Thoracic aorta (tissue), 2 donors: Measurements from ENCODE around the gene BCAN. TPM values are rescaled to one million over a fixed set of nuclear protein-coding genes. Genes with fewer than 3 reads are reported as not detected.

ENCODE experiments used
- ATAC-seq: fragments of 150-250 bp; one replicate; pipeline ENCODE4 v1.8.0; 2017; ENCODE audit warnings: low read depth; ENCODE audit not compliant: insufficient number of reproducible peaks, low FRiP score
- DNase-seq: peaks from one replicate; pipeline ENCODE4 v3.0.0-alpha.2; 2020; ENCODE audit warnings: low spot score
- H3K27ac ChIP-seq, 2 donors: fragments of 200-600 bp; sonication (generic); 1 replicate in 1 of 2; 2 replicates in 1 of 2; pipeline ENCODE4 v1.5.1; 2016; ENCODE audit warnings: mild to moderate bottlenecking in 2 of 2, moderate library complexity in 2 of 2
- H3K27me3 ChIP-seq: fragments of 200-600 bp; sonication (generic); replicated peaks from 2 replicates; pipeline ENCODE4 v1.6.0; 2016; ENCODE audit warnings: mild to moderate bottlenecking; ENCODE audit not compliant: insufficient read depth
- H3K36me3 ChIP-seq: fragments of 200-600 bp; sonication (generic); one replicate; pipeline ENCODE4 v1.5.1; 2016
- H3K4me1 ChIP-seq, 2 donors: fragments of 200-600 bp; sonication (generic); 1 replicate in 1 of 2; 2 replicates in 1 of 2; pipeline versions ENCODE4 v1.5.1 to v1.6.0; 2016; ENCODE audit warnings: low read depth in 2 of 2, mild to moderate bottlenecking in 1 of 2; ENCODE audit not compliant: control insufficient read depth in 1 of 2
- H3K4me3 ChIP-seq: fragments of 200-600 bp; sonication (generic); 2 replicates; pipeline ENCODE4 v1.5.1; 2016; ENCODE audit warnings: mild to moderate bottlenecking
- H3K9me3 ChIP-seq: fragments of 200-600 bp; sonication (generic); 2 replicates; pipeline ENCODE4 v1.5.1; 2016
- CTCF ChIP-seq: fragments of 200-600 bp; sonication (generic); IDR thresholded peaks from one replicate; pipeline ENCODE4 v1.5.1; 2019; ENCODE audit warnings: antibody characterized with exemption
- total RNA-seq, 2 donors: library from RNA; depleted of rRNA; stranded (reverse); fragments of >200 nt; gene quantifications; one replicate each; pipeline versions ENCODE4 v1.1.0 to v1.2.3, GENCODE V29; 2016

Gene BCAN
- total RNA-seq, 2 donors from 2014 or later: 0.54 to 0.99 TPM

GRCh38 chr1:156698995-156699394, 57.1 kb downstream of the BCAN start:
- Histone ChIP-seq H3K27ac (no peak overlapping the region), H3K9me3 (no peaks in the 10 kb centered on the region), H3K27me3 (no peaks in the 10 kb centered on the region), H3K4me1 (no peaks in the 10 kb centered on the region), H3K4me3 (no peak overlapping the region), H3K36me3 (no peaks in the 10 kb centered on the region)
- TF ChIP-seq CTCF: no peak
- ATAC-seq: no peak
- DNase-seq: no peak

- ATAC-seq (no peak), DNase-seq (no peak)
- Histone ChIP-seq H3K36me3 (no peaks in the 10 kb centered on the region), H3K27me3 (no peaks in the 10 kb centered on the region), H3K4me1 (peaks cover 12 to 17% of the 10 kb centered on the region in 2 donors), H3K4me3 (no peak overlapping the region), H3K27ac (no peak overlapping the region), H3K9me3 (no peaks in the 10 kb centered on the region)
- no peak for TF ChIP-seq CTCF
These were observed 59.0 kb downstream of the BCAN start for GRCh38 chr1:156700736-156701531.

GRCh38 chr1:156703336-156703735, 61.4 kb downstream of the BCAN start:
- no peak overlapping the region for H3K27ac ChIP-seq

GRCh38 chr1:156703741-156704140, 61.8 kb downstream of the BCAN start:
- H3K4me3 ChIP-seq: no peak overlapping the region
- TF ChIP-seq CTCF: no peak

More at GRCh38 chr1:156703336-156703735, 61.4 kb downstream of the BCAN start:
- Histone ChIP-seq H3K36me3 (no peaks in the 10 kb centered on the region), H3K4me1 (peaks cover 24 to 27% of the 10 kb centered on the region in 2 donors), H3K27me3 (no peaks in the 10 kb centered on the region), H3K9me3 (no peaks in the 10 kb centered on the region), H3K4me3 (no peak overlapping the region)
- DNase-seq (no peak), ATAC-seq (no peak)
- no peak for TF ChIP-seq CTCF

GRCh38 chr1:156704166-156704711, 62.3 kb downstream of the BCAN start:
- Histone ChIP-seq H3K27ac (no peak overlapping the region), H3K9me3 (no peaks in the 10 kb centered on the region), H3K27me3 (no peaks in the 10 kb centered on the region), H3K4me1 (peaks cover 24 to 28% of the 10 kb centered on the region in 2 donors), H3K4me3 (peak overlapping the region; percentile 74), H3K36me3 (no peaks in the 10 kb centered on the region)
- ATAC-seq (no peak), DNase-seq (no peak)
- TF ChIP-seq CTCF: no peak

More at GRCh38 chr1:156703741-156704140, 61.8 kb downstream of the BCAN start:
- no peak overlapping the region for H3K27ac ChIP-seq
- peaks cover 24 to 27% of the 10 kb centered on the region in 2 donors for H3K4me1 ChIP-seq
- no peak for ATAC-seq
- DNase-seq: no peak
- no peaks in the 10 kb centered on the region for H3K36me3 ChIP-seq
- H3K9me3 ChIP-seq: no peaks in the 10 kb centered on the region
- H3K27me3 ChIP-seq: no peaks in the 10 kb centered on the region
